ENCODE measurements around the gene ANXA2R.
"Not testable (repeated sequence)": the region's sequence is repeated elsewhere in the genome, so short reads cannot be mapped to it uniquely, and the experiment has no call there.

The ANXA2R gene

GRCh38 chr5:43060020-43060419, 19.9 kb upstream of the ANXA2R start:
- not testable (repeated sequence) for DNase-seq

GRCh38 chr5:43055098-43055497, 15.0 kb upstream of the ANXA2R start:
- not testable (repeated sequence) for DNase-seq

- no peak for DNase-seq
Observed at GRCh38 chr5:43051684-43052083, 11.6 kb upstream of the ANXA2R start.

GRCh38 chr5:43050384-43050783, 10.3 kb upstream of the ANXA2R start:
- no peak for DNase-seq

GRCh38 chr5:43049236-43049635, 9.1 kb upstream of the ANXA2R start:
- no peak for DNase-seq

- DNase-seq = no peak
Observed at GRCh38 chr5:43046474-43046873, 6.4 kb upstream of the ANXA2R start.

- DNase-seq = no peak
Observed at GRCh38 chr5:43045236-43045635, 5.1 kb upstream of the ANXA2R start.

GRCh38 chr5:43044181-43044914, 4.2 kb upstream of the ANXA2R start:
- no peak for DNase-seq

- no peak for DNase-seq
Observed at GRCh38 chr5:43043400-43043756, 3.3 kb upstream of the ANXA2R start.

GRCh38 chr5:43042626-43043399, 2.7 kb upstream of the ANXA2R start:
- peak; percentile 80 for DNase-seq

- peak; percentile 78 for DNase-seq
Observed at GRCh38 chr5:43042176-43042625, 2.1 kb upstream of the ANXA2R start.

GRCh38 chr5:43041669-43042175, 1.6 kb upstream of the ANXA2R start:
- peak; percentile 78 for DNase-seq

- DNase-seq = peak; percentile 61
Observed at GRCh38 chr5:43041110-43041668, 1.1 kb upstream of the ANXA2R start.

GRCh38 chr5:43039471-43040286, 440 bp downstream of the ANXA2R start:
- peak; percentile 82 for DNase-seq

- no peak for DNase-seq
Observed at GRCh38 chr5:43039152-43039470, 1.0 kb downstream of the ANXA2R start.

- DNase-seq = no peak
Observed at GRCh38 chr5:43038496-43038989, 1.6 kb downstream of the ANXA2R start.

- DNase-seq = no peak
Observed at GRCh38 chr5:43037636-43038495, 2.3 kb downstream of the ANXA2R start.

GRCh38 chr5:43036856-43037635, 3.1 kb downstream of the ANXA2R start:
- DNase-seq = no peak

- DNase-seq = no peak
Observed at GRCh38 chr5:43036409-43036808, 3.7 kb downstream of the ANXA2R start.

GRCh38 chr5:43034591-43034968, 5.5 kb downstream of the ANXA2R start:
- no peak for DNase-seq
